Activated T-helper 1 cell treated with anti-CD3 and anti-CD28 coated beads, Interleukin-12 subunit alpha, Interleukin-12 subunit beta, Interleukin-2, Interleukin-4 antibody, amounts not matched to agents 30 ng/mL and 10 ng/mL and 1 ng/mL, durations not matched to agents 14 hours and 24 hours and 36 hours (primary cell): ENCODE measurements around the gene DDIT3. TPM values are rescaled to one million over a fixed set of nuclear protein-coding genes. Genes with fewer than 3 reads are reported as not detected.

Source experiments
- DNase-seq: peaks from one replicate; pipeline ENCODE4 v3.0.0; 2021; ENCODE audit warnings: low spot score
- H3K27ac Mint-ChIP-seq: one replicate; pipeline ENCODE4 v1.8.0; 2021; ENCODE audit warnings: mild to moderate bottlenecking, mixed read lengths
- H3K27me3 Mint-ChIP-seq: one replicate; pipeline ENCODE4 v1.8.0; 2022; ENCODE audit warnings: mild to moderate bottlenecking, moderate library complexity, mixed read lengths; ENCODE audit not compliant: insufficient read depth
- H3K36me3 Mint-ChIP-seq: one replicate; pipeline ENCODE4 v1.8.0; 2021; ENCODE audit warnings: low read depth, mixed read lengths
- H3K4me1 Mint-ChIP-seq: one replicate; pipeline ENCODE4 v1.8.0; 2021; ENCODE audit warnings: low read depth, mixed read lengths
- H3K4me3 Mint-ChIP-seq: one replicate; pipeline ENCODE4 v1.8.0; 2021; ENCODE audit warnings: mild to moderate bottlenecking, moderate library complexity, mixed read lengths
- H3K9me3 Mint-ChIP-seq: one replicate; pipeline ENCODE4 v1.8.0; 2021; ENCODE audit warnings: mixed read lengths
- intact Hi-C: fragments of 100-400 bp; cut with micrococcal nuclease; formaldehyde crosslinking; loops from one replicate; pipeline ENCODE4 v1.15.1; 2024
- total RNA-seq: library from RNA; stranded (reverse); gene quantifications from 2 replicates; pipeline ENCODE4 v1.2.3, GENCODE V29; 2022

Gene DDIT3
- total RNA-seq, 1 donor from 2014 or later = 18.1 TPM

- H3K4me3 Mint-ChIP-seq = peak overlapping the region; percentile 47
- no peak for DNase-seq
- H3K36me3 Mint-ChIP-seq = peaks cover 43% of the 10 kb centered on the region
- H3K4me1 Mint-ChIP-seq = peaks cover 33% of the 10 kb centered on the region
- peak overlapping the region; percentile 73 for H3K27ac Mint-ChIP-seq
- no peaks in the 10 kb centered on the region for H3K27me3 Mint-ChIP-seq
- intact Hi-C loops = no loop called here
- H3K9me3 Mint-ChIP-seq = no peaks in the 10 kb centered on the region
Measured at GRCh38 chr12:57491393-57492280, 28.7 kb downstream of the DDIT3 start.

DNA sequence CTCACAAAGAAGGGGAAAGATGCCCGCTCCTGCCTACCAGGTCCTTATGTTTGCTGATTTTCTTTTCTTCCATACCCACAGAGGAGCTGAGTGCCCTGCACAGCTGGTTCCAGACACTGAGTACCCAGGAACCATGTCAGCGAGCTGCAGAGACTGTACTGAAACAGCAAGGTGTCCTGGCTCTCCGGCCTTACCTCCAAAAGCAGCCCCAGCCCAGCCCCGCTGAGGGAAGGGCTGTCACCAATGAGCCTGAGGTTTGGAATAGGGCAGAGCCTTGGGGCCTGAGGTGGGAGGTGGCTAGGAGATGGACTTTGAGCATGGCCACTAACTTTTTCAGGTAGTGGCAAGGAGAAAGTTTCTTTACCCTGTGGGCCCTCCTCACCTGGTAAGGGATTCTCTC lies 30.2 kb downstream of the DDIT3 start:
- no peak for DNase-seq
- Mint-ChIP-seq H3K27ac (peak overlapping the region; percentile 45), H3K4me1 (peaks cover 33% of the 10 kb centered on the region), H3K4me3 (no peak overlapping the region), H3K27me3 (no peaks in the 10 kb centered on the region), H3K36me3 (peaks cover 40% of the 10 kb centered on the region), H3K9me3 (no peaks in the 10 kb centered on the region)
- intact Hi-C loops = no loop called here

- Mint-ChIP-seq H3K9me3 (no peaks in the 10 kb centered on the region), H3K4me3 (peak overlapping the region; percentile 97), H3K27me3 (no peaks in the 10 kb centered on the region), H3K27ac (peak overlapping the region; percentile 96), H3K4me1 (peaks cover 33% of the 10 kb centered on the region), H3K36me3 (peaks cover 39% of the 10 kb centered on the region)
- intact Hi-C loops = loop anchor here (2.0 kb wide), 1 partner anchor 58 kb away; the partner anchor contains the start of gene R3HDM2
- no peak for DNase-seq
Measured at GRCh38 chr12:57489157-57489641, 31.1 kb downstream of the DDIT3 start.

GRCh38 chr12:57488402-57489156 lies 31.7 kb downstream of the DDIT3 start:
- Mint-ChIP-seq H3K36me3 (peaks cover 39% of the 10 kb centered on the region), H3K27ac (peak overlapping the region; percentile 96), H3K9me3 (no peaks in the 10 kb centered on the region), H3K27me3 (no peaks in the 10 kb centered on the region), H3K4me3 (peak overlapping the region; percentile 97), H3K4me1 (peaks cover 33% of the 10 kb centered on the region)
- DNase-seq = no peak
- intact Hi-C loops = loop anchor here (1.0 to 2.0 kb wide), 2 partner anchors 32 to 58 kb away; partner anchors contain the start of genes DDIT3 and R3HDM2

GRCh38 chr12:57487597-57488401 lies 32.5 kb downstream of the DDIT3 start, which contains the start of gene MARS1:
TSS of gene MARS1 (plus strand) at chr12:57488068. CDS start at chr12:57488091, 23 bp downstream.
- H3K36me3 Mint-ChIP-seq = peaks cover 36% of the 10 kb centered on the region

DNA sequence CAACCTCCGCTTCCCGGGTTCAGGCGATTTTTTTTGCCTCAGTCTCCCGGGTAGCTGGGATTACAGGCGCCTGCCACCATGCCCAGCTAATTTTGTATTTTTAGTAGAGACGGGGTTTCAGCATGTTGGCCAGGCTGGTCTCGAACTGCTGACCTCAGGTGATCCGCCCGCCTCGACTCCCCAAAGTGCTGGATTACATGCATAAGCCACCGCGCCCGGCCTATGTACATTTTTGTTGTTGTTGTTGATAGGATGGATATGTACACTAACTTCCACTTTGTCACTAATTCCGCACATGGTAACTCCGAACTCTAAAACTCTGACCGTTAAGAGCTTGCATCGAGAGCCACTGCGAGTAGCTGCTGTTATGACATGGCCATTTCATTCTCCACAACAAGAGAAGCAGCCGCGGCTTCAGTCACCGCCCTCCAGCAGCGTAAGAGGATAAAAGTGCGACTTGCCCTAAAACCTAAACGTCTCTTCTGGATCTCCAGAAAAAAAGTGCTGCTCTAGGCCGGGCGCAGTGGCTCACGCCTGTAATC lies 33.2 kb downstream of the DDIT3 start:
- Mint-ChIP-seq H3K9me3 (no peaks in the 10 kb centered on the region), H3K4me1 (peaks cover 33% of the 10 kb centered on the region), H3K4me3 (peak overlapping the region; percentile 97), H3K36me3 (peaks cover 31% of the 10 kb centered on the region), H3K27ac (no peak overlapping the region), H3K27me3 (no peaks in the 10 kb centered on the region)
- intact Hi-C loops = loop anchor here (1.0 kb wide), 3 partner anchors 9 to 60 kb away; partner anchors contain the start of genes DCTN2 and GLI1
- DNase-seq = no peak

More at GRCh38 chr12:57487597-57488401, 32.5 kb downstream of the DDIT3 start, which contains the start of gene MARS1:
- H3K27ac Mint-ChIP-seq = peak within 1 kb of the TSS; percentile 96
- peaks cover 33% of the 10 kb centered on the region for H3K4me1 Mint-ChIP-seq
- H3K27me3 Mint-ChIP-seq = no peaks in the 10 kb centered on the region
- peak within 1 kb of the TSS; percentile 97 for H3K4me3 Mint-ChIP-seq
- no peaks in the 10 kb centered on the region for H3K9me3 Mint-ChIP-seq
- intact Hi-C loops = loop anchor here (1.0 to 2.0 kb wide), 5 partner anchors 9 to 60 kb away; partner anchors contain the start of genes DCTN2, DDIT3, GLI1 and R3HDM2
- peak; percentile 91 for DNase-seq

GRCh38 chr12:57485695-57486094 lies 34.6 kb downstream of the DDIT3 start:
- Mint-ChIP-seq H3K36me3 (peaks cover 22% of the 10 kb centered on the region), H3K9me3 (no peaks in the 10 kb centered on the region), H3K4me3 (no peak overlapping the region), H3K27ac (no peak overlapping the region), H3K4me1 (peaks cover 32% of the 10 kb centered on the region), H3K27me3 (no peaks in the 10 kb centered on the region)
- no peak for DNase-seq
- intact Hi-C loops = no loop called here

- Mint-ChIP-seq H3K27ac (peak overlapping the region; percentile 3), H3K4me3 (no peak overlapping the region), H3K36me3 (peaks cover 13% of the 10 kb centered on the region), H3K9me3 (no peaks in the 10 kb centered on the region), H3K4me1 (peaks cover 37% of the 10 kb centered on the region), H3K27me3 (no peaks in the 10 kb centered on the region)
- intact Hi-C loops = no loop called here
- DNase-seq = no peak
Measured at GRCh38 chr12:57483466-57483865, 36.8 kb downstream of the DDIT3 start.

DNA sequence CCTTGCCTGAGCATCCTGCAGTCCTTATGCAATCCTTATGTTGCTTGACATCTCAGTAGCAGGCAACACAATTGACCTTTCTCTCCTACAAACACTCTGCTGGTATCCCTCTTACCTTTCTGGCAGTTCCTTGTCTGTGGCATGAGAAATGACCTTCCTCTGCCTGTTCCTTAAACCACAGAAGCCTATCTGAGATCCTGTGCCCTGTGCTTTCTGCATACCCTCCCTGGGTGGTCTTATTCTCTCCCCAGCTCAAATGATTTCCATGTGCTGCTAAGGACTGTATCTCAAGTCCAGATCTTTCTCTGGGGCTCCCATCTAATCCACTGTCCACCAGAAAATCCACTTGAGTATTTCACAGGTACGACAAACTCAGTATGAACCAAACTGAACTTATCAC lies 38.6 kb downstream of the DDIT3 start:
- Mint-ChIP-seq H3K27ac (peak overlapping the region; percentile 32), H3K4me3 (no peak overlapping the region), H3K27me3 (no peaks in the 10 kb centered on the region), H3K9me3 (no peaks in the 10 kb centered on the region), H3K36me3 (peaks cover 14% of the 10 kb centered on the region), H3K4me1 (peaks cover 37% of the 10 kb centered on the region)
- DNase-seq = no peak
- intact Hi-C loops = no loop called here

- Mint-ChIP-seq H3K27me3 (no peaks in the 10 kb centered on the region), H3K27ac (peak within 1 kb of the TSS; percentile 97), H3K36me3 (peaks cover 25% of the 10 kb centered on the region), H3K4me1 (peaks cover 41% of the 10 kb centered on the region), H3K4me3 (peak within 1 kb of the TSS; percentile 93), H3K9me3 (no peaks in the 10 kb centered on the region)
- intact Hi-C loops = loop anchor here (1.0 to 5.0 kb wide), 7 partner anchors 41 to 847 kb away; partner anchors contain the start of genes BAZ2A, CTDSP2, DDIT3 and NEMP1
- DNase-seq = peak; percentile 50
Measured at GRCh38 chr12:57479376-57480115, 40.8 kb downstream of the DDIT3 start, which contains the start of gene ARHGAP9. TSS of gene ARHGAP9 (minus strand) at chr12:57479866. CDS start at chr12:57479406, 460 bp downstream.

GRCh38 chr12:57479043-57479375 lies 41.3 kb downstream of the DDIT3 start:
- peak overlapping the region; percentile 97 for H3K27ac Mint-ChIP-seq
- H3K9me3 Mint-ChIP-seq = no peaks in the 10 kb centered on the region
- peaks cover 30% of the 10 kb centered on the region for H3K36me3 Mint-ChIP-seq
- H3K27me3 Mint-ChIP-seq = no peaks in the 10 kb centered on the region
- H3K4me3 Mint-ChIP-seq = peak overlapping the region; percentile 93
- no peak for DNase-seq
- H3K4me1 Mint-ChIP-seq = peaks cover 46% of the 10 kb centered on the region
- intact Hi-C loops = loop anchor here (1.0 to 5.0 kb wide), 7 partner anchors 41 to 847 kb away; partner anchors contain the start of genes BAZ2A, CTDSP2, DDIT3 and NEMP1
